ES-I3 (cell line): ENCODE results near the gene RAET1L.
"Not testable (repeated sequence)": the region's sequence is repeated elsewhere in the genome, so short reads cannot be mapped to it uniquely, and the experiment has no call there.

Source experiments
- H3K36me3 ChIP-seq: 2 replicates; pipeline ENCODE4 v1.6.1; 2013; ENCODE audit warnings: mild to moderate bottlenecking, low read length, control low read depth, moderate library complexity; ENCODE audit not compliant: insufficient read depth
- H3K4me1 ChIP-seq: 2 replicates; pipeline ENCODE4 v1.6.1; 2013; ENCODE audit warnings: mild to moderate bottlenecking, control low read depth, low read length; ENCODE audit not compliant: insufficient read depth
- H3K9ac ChIP-seq: 2 replicates; pipeline ENCODE4 v1.6.1; 2013; ENCODE audit warnings: low read depth, mild to moderate bottlenecking, low read length, moderate library complexity
- H3K9me3 ChIP-seq: 2 replicates; pipeline ENCODE4 v1.6.1; 2013; ENCODE audit warnings: mild to moderate bottlenecking, low read length, moderate library complexity; ENCODE audit not compliant: control insufficient read depth, insufficient read depth

RAET1L gene

GRCh38 chr6:150033207-150033771 is 8.0 kb upstream of the RAET1L start:
- no peak overlapping the region for H3K9ac ChIP-seq
- H3K4me1 ChIP-seq: no peaks in the 10 kb centered on the region
- H3K9me3 ChIP-seq: no peaks in the 10 kb centered on the region; the same call in 1 of the 2 replicates
- no peaks in the 10 kb centered on the region for H3K36me3 ChIP-seq

GRCh38 chr6:150032598-150032997 is 7.3 kb upstream of the RAET1L start:
- no peak overlapping the region for H3K9ac ChIP-seq
- H3K9me3 ChIP-seq: no peaks in the 10 kb centered on the region; the same call in 1 of the 2 replicates
- H3K4me1 ChIP-seq: no peaks in the 10 kb centered on the region
- no peaks in the 10 kb centered on the region for H3K36me3 ChIP-seq

GRCh38 chr6:150030611-150031010 is 5.3 kb upstream of the RAET1L start:
- Histone ChIP-seq H3K4me1 (0 out of 2 replicates have a peak, but pooled peaks cover 7% of the 10 kb centered on the region), H3K36me3 (no peaks in the 10 kb centered on the region), H3K9ac (no peak overlapping the region), H3K9me3 (no peaks in the 10 kb centered on the region)

- Histone ChIP-seq H3K4me1 (0 out of 2 replicates have a peak, but pooled peaks cover 7% of the 10 kb centered on the region), H3K9me3 (no peaks in the 10 kb centered on the region), H3K9ac (no peak overlapping the region), H3K36me3 (no peaks in the 10 kb centered on the region)
These were observed 4.4 kb upstream of the RAET1L start for GRCh38 chr6:150029749-150030148.

- Histone ChIP-seq H3K4me1 (0 out of 2 replicates have a peak, but pooled peaks cover 7% of the 10 kb centered on the region), H3K9ac (no peak overlapping the region), H3K9me3 (no peaks in the 10 kb centered on the region)
These were observed 3.9 kb upstream of the RAET1L start for GRCh38 chr6:150029276-150029675.

GRCh38 chr6:150028799-150029198 is 3.5 kb upstream of the RAET1L start:
- Histone ChIP-seq H3K9ac (no peak overlapping the region), H3K4me1 (0 out of 2 replicates have a peak, but pooled peaks cover 7% of the 10 kb centered on the region), H3K36me3 (no peaks in the 10 kb centered on the region), H3K9me3 (no peaks in the 10 kb centered on the region)

More at GRCh38 chr6:150029276-150029675, 3.9 kb upstream of the RAET1L start:
- H3K36me3 ChIP-seq: no peaks in the 10 kb centered on the region

GRCh38 chr6:150027806-150028565 is 2.7 kb upstream of the RAET1L start:
- Histone ChIP-seq H3K36me3 (no peaks in the 10 kb centered on the region), H3K4me1 (0 out of 2 replicates have a peak, but pooled peaks cover 7% of the 10 kb centered on the region), H3K9me3 (no peaks in the 10 kb centered on the region), H3K9ac (no peak overlapping the region)

- Histone ChIP-seq H3K36me3 (no peaks in the 10 kb centered on the region), H3K9ac (no peak overlapping the region), H3K9me3 (no peaks in the 10 kb centered on the region), H3K4me1 (0 out of 2 replicates have a peak, but pooled peaks cover 7% of the 10 kb centered on the region)
These were observed 1.9 kb upstream of the RAET1L start for GRCh38 chr6:150026976-150027805.

GRCh38 chr6:150024646-150025155 is 631 bp downstream of the RAET1L start:
- Histone ChIP-seq H3K36me3 (no peaks in the 10 kb centered on the region), H3K9ac (peak overlapping the region; percentile 52; the same call in 1 of the 2 replicates), H3K4me1 (0 out of 2 replicates have a peak, but pooled peaks cover 7% of the 10 kb centered on the region), H3K9me3 (no peaks in the 10 kb centered on the region)

GRCh38 chr6:150024021-150024420 is 1.3 kb downstream of the RAET1L start:
- not testable (repeated sequence) for H3K36me3 ChIP-seq, H3K9ac ChIP-seq, H3K4me1 ChIP-seq, H3K9me3 ChIP-seq

GRCh38 chr6:150021870-150022269 is 3.5 kb downstream of the RAET1L start:
- not testable (repeated sequence) for H3K4me1 ChIP-seq, H3K9ac ChIP-seq, H3K36me3 ChIP-seq, H3K9me3 ChIP-seq

GRCh38 chr6:150018846-150019580 is 6.3 kb downstream of the RAET1L start:
- H3K9me3 ChIP-seq: no peaks in the 10 kb centered on the region
- H3K4me1 ChIP-seq: no peaks in the 10 kb centered on the region
- H3K36me3 ChIP-seq: no peaks in the 10 kb centered on the region
- H3K9ac ChIP-seq: no peak overlapping the region

GRCh38 chr6:150017186-150017521 is 8.2 kb downstream of the RAET1L start:
- H3K4me1 ChIP-seq, H3K36me3 ChIP-seq, H3K9me3 ChIP-seq, H3K9ac ChIP-seq: not testable (repeated sequence)
